Liver (tissue), 3 donors: ENCODE measurements around the gene NXN.

Source experiments
- HNF4A ChIP-seq, 2 donors: conservative IDR thresholded peaks; 2 replicates each; pipeline ENCODE4 v1.6.1; 2016; ENCODE audit warnings: antibody characterized with exemption in 2 of 2, mild to moderate bottlenecking in 2 of 2
- JUND ChIP-seq, 2 donors: IDR thresholded peaks; 2 replicates each; pipeline ENCODE4 v1.6.1; 2016; ENCODE audit warnings: antibody characterized with exemption in 2 of 2
- RAD21 ChIP-seq, 2 donors: IDR thresholded peaks; 2 replicates each; pipeline ENCODE4 v1.6.1; 2016; ENCODE audit warnings: antibody characterized with exemption in 2 of 2, mild to moderate bottlenecking in 2 of 2
- TAF1 ChIP-seq: conservative IDR thresholded peaks from 2 replicates; pipeline ENCODE4 v1.6.1; 2016; ENCODE audit warnings: antibody characterized with exemption, mild to moderate bottlenecking
- YY1 ChIP-seq: IDR thresholded peaks from 2 replicates; pipeline ENCODE4 v1.6.1; 2016; ENCODE audit warnings: antibody characterized with exemption, mild to moderate bottlenecking
- TF ChIP-seq, protein P1 (sequence below): IDR thresholded peaks from 2 replicates; pipeline ENCODE4 v1.6.1; 2016; ENCODE audit warnings: antibody characterized with exemption, mild to moderate bottlenecking
- TF ChIP-seq, protein P2 (sequence below): fragments of 150-350 bp; IDR thresholded peaks from 2 replicates; pipeline ENCODE4 v1.5.1; 2017; ENCODE audit warnings: improper control_type of control experiment, low read depth, low read length; ENCODE audit not compliant: missing input control
- donor health status: healthy.
- donor health status: healthy.

DNA sequence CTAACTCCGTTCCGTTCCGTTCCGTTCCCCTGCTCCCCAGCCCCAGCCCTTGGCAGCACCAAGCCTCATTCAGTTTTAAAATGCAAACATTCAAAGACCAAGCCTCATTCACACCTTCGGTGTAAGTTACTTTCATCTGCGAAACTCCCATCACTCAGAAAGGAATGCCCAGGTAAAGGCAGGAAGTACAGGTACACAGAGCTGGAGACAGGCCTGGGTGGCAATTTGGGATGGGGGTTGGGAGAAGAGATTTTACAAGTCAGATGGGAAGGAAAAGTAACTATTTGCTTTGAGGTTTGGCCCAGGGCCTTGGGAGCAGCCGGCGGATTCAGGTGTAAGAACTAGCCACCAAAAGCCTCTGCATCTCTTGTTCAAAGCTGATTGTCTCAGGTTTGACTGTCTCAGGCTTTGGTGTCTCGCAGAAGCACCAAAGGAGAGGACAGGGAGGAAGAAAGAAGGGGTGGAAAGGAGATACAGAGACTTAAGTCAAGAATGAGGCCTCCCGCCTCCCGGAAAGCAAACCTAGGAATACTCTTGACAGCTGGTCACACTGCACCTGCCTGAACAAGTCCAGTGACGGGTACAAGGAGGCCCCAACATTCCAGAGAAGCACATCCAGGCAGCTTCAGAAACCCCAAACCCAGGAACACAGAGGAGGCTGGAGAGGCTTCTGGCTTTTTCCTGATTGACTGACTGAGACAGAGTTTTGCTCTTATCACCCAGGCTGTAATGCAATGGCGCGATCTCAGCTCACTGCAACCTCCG is 54.7 kb downstream of the NXN start:
- TF ChIP-seq, protein P1, sequence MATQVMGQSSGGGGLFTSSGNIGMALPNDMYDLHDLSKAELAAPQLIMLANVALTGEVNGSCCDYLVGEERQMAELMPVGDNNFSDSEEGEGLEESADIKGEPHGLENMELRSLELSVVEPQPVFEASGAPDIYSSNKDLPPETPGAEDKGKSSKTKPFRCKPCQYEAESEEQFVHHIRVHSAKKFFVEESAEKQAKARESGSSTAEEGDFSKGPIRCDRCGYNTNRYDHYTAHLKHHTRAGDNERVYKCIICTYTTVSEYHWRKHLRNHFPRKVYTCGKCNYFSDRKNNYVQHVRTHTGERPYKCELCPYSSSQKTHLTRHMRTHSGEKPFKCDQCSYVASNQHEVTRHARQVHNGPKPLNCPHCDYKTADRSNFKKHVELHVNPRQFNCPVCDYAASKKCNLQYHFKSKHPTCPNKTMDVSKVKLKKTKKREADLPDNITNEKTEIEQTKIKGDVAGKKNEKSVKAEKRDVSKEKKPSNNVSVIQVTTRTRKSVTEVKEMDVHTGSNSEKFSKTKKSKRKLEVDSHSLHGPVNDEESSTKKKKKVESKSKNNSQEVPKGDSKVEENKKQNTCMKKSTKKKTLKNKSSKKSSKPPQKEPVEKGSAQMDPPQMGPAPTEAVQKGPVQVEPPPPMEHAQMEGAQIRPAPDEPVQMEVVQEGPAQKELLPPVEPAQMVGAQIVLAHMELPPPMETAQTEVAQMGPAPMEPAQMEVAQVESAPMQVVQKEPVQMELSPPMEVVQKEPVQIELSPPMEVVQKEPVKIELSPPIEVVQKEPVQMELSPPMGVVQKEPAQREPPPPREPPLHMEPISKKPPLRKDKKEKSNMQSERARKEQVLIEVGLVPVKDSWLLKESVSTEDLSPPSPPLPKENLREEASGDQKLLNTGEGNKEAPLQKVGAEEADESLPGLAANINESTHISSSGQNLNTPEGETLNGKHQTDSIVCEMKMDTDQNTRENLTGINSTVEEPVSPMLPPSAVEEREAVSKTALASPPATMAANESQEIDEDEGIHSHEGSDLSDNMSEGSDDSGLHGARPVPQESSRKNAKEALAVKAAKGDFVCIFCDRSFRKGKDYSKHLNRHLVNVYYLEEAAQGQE, result no peak
- TF ChIP-seq YY1 (no peak), JUND (IDR thresholded peaks at IDR 0.05) (no peak), HNF4A (conservative IDR thresholded peaks at IDR 0.05) (no peak), TAF1 (no peak), RAD21 (IDR thresholded peaks at IDR 0.05) (no peak)
- TF ChIP-seq, protein P2, sequence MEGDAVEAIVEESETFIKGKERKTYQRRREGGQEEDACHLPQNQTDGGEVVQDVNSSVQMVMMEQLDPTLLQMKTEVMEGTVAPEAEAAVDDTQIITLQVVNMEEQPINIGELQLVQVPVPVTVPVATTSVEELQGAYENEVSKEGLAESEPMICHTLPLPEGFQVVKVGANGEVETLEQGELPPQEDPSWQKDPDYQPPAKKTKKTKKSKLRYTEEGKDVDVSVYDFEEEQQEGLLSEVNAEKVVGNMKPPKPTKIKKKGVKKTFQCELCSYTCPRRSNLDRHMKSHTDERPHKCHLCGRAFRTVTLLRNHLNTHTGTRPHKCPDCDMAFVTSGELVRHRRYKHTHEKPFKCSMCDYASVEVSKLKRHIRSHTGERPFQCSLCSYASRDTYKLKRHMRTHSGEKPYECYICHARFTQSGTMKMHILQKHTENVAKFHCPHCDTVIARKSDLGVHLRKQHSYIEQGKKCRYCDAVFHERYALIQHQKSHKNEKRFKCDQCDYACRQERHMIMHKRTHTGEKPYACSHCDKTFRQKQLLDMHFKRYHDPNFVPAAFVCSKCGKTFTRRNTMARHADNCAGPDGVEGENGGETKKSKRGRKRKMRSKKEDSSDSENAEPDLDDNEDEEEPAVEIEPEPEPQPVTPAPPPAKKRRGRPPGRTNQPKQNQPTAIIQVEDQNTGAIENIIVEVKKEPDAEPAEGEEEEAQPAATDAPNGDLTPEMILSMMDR, result no peak
